ENCODE measurements around the gene ABCA13. TPM values are rescaled to one million over a fixed set of nuclear protein-coding genes. Genes with fewer than 3 reads are reported as not detected.

The ABCA13 gene
- total and polyA plus RNA-seq, 2 donors (not counting 3 experiments of a cell fraction or from before 2014, with no cell fraction given), result 0.01 to 0.11 TPM

GRCh38 chr7:48286836-48287235 lies 115.6 kb downstream of the ABCA13 start:
- H2AFZ ChIP-seq (ENCODE audit: low read depth, low read length), result no peak overlapping the region
- H4K20me1 ChIP-seq (replicated peaks; ENCODE audit: control insufficient read depth, extremely low read depth, insufficient read depth, low read length), result no peaks in the 10 kb centered on the region
- H3K79me2 ChIP-seq (ENCODE audit: control insufficient read depth, insufficient read depth, low read length), result no peaks in the 10 kb centered on the region
- H3K4me2 ChIP-seq (ENCODE audit: insufficient read depth, low read length), result no peak overlapping the region
- H3K9me1 ChIP-seq (replicated peaks; ENCODE audit: control insufficient read depth, extremely low read depth, insufficient read depth, low read length), result no peaks in the 10 kb centered on the region
- no peak overlapping the region for H3K4me3 ChIP-seq (replicated peaks in 1 of 3; ENCODE audit: insufficient read depth in 1 of 3, low read depth in 1 of 3, low read length in 3 of 3)
- TF ChIP-seq POLR2A (IDR thresholded peaks at IDR 0.05; ENCODE audit: low read depth, low read length) (no peak), JUN (IDR thresholded peaks at IDR 0.05; ENCODE audit: borderline replicate concordance, insufficient read depth, insufficient read length, low read depth) (no peak), MYC (IDR thresholded peaks at IDR 0.05; ENCODE audit: low read depth, low read length) (no peak), GATA2 (IDR thresholded peaks at IDR 0.05; ENCODE audit: insufficient read depth, insufficient read length, low read depth, low read length) (no peak), POLR2AphosphoS5 (IDR thresholded peaks at IDR 0.05; ENCODE audit: insufficient read depth, low read depth, low read length) (no peak)
- TF ChIP-seq, protein P1, sequence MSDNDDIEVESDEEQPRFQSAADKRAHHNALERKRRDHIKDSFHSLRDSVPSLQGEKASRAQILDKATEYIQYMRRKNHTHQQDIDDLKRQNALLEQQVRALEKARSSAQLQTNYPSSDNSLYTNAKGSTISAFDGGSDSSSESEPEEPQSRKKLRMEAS (IDR thresholded peaks at IDR 0.05; ENCODE audit: insufficient read depth, insufficient read length), result no peak
- dilution Hi-C loops (cut with MboI; ENCODE audit: extremely low pct_ligation_motif_present, low sequenced_read_pairs) (no loop called here), intact Hi-C loops (cut with micrococcal nuclease) (no loop called here)
- BruUV-seq (replicated peaks), result no TSS peak
- no peak overlapping the region for H3K9ac ChIP-seq (replicated peaks; ENCODE audit: extremely low read depth, insufficient read depth, low read length)
- DNase-seq (ENCODE audit: low read depth, low spot score) (no peak), FAIRE-seq (no peak)
- H3K9me3 ChIP-seq (replicated peaks; ENCODE audit: control insufficient read depth, insufficient read depth, low read length), result no peaks in the 10 kb centered on the region
- ChIA-PET POLR2A (no interaction called here), CTCF (no interaction called here)
- no peak overlapping the region for H3K27ac ChIP-seq (ENCODE audit: insufficient read depth, low read depth, low read length)
- no peaks in the 10 kb centered on the region for H3K4me1 ChIP-seq (ENCODE audit: control insufficient read depth, extremely low read depth, insufficient read depth, low read length)
- no peaks in the 10 kb centered on the region for H3K27me3 ChIP-seq (ENCODE audit: control insufficient read depth in 2 of 2, insufficient read depth in 2 of 2, low read length in 2 of 2)
- H3K36me3 ChIP-seq (ENCODE audit: control insufficient read depth in 2 of 2, extremely low read depth in 1 of 2, insufficient read depth in 2 of 2, low read length in 2 of 2), result no peaks in the 10 kb centered on the region

- BruUV-seq (replicated peaks), result no TSS peak
- H3K36me3 ChIP-seq (ENCODE audit: control insufficient read depth in 2 of 2, extremely low read depth in 1 of 2, insufficient read depth in 2 of 2, low read length in 2 of 2), result no peaks in the 10 kb centered on the region
- ChIA-PET POLR2A (interaction anchor here (0.7 kb wide), 1 partner anchor 148 kb away, joined by 5 read pairs; no protein-coding TSS in a partner anchor), CTCF (no interaction called here)
- TF ChIP-seq FOS (IDR thresholded peaks at IDR 0.05; ENCODE audit: borderline replicate concordance, insufficient read depth, low read length) (no peak), CTCF (IDR thresholded peaks at IDR 0.05; ENCODE audit: extremely low read depth in 1 of 2, insufficient read depth in 1 of 2, low read depth in 1 of 2, low read length in 2 of 2) (no peak), POLR2A (IDR thresholded peaks at IDR 0.05; ENCODE audit: low read depth, low read length) (no peak), JUN (IDR thresholded peaks at IDR 0.05; ENCODE audit: borderline replicate concordance, insufficient read depth, insufficient read length, low read depth) (no peak), EZH2 (IDR thresholded peaks at IDR 0.05; ENCODE audit: borderline replicate concordance, low read depth, low read length, severe bottlenecking) (no peak), GATA2 (IDR thresholded peaks at IDR 0.05; ENCODE audit: insufficient read depth, insufficient read length, low read depth, low read length) (no peak), MYC (IDR thresholded peaks at IDR 0.05; ENCODE audit: low read depth, low read length) (no peak), POLR2AphosphoS5 (IDR thresholded peaks at IDR 0.05; ENCODE audit: insufficient read depth, low read depth, low read length) (no peak)
- TF ChIP-seq, protein P1 (IDR thresholded peaks at IDR 0.05; ENCODE audit: insufficient read depth, insufficient read length), result no peak
- DNase-seq (ENCODE audit: low read depth, low spot score) (peak; percentile 4), FAIRE-seq (no peak)
- H3K9me1 ChIP-seq (replicated peaks; ENCODE audit: control insufficient read depth, extremely low read depth, insufficient read depth, low read length), result no peaks in the 10 kb centered on the region
- H3K9ac ChIP-seq (replicated peaks; ENCODE audit: extremely low read depth, insufficient read depth, low read length), result no peak overlapping the region
- no peaks in the 10 kb centered on the region for H3K4me1 ChIP-seq (ENCODE audit: control insufficient read depth, extremely low read depth, insufficient read depth, low read length)
- H3K9me3 ChIP-seq (replicated peaks; ENCODE audit: control insufficient read depth, insufficient read depth, low read length), result no peaks in the 10 kb centered on the region
- H4K20me1 ChIP-seq (replicated peaks; ENCODE audit: control insufficient read depth, extremely low read depth, insufficient read depth, low read length), result no peaks in the 10 kb centered on the region
- H3K27me3 ChIP-seq (ENCODE audit: control insufficient read depth in 2 of 2, insufficient read depth in 2 of 2, low read length in 2 of 2), result no peaks in the 10 kb centered on the region
- no peak overlapping the region for H3K4me3 ChIP-seq (replicated peaks in 1 of 3; ENCODE audit: insufficient read depth in 1 of 3, low read depth in 1 of 3, low read length in 3 of 3)
- no peak overlapping the region for H3K4me2 ChIP-seq (ENCODE audit: insufficient read depth, low read length)
- no peaks in the 10 kb centered on the region for H3K79me2 ChIP-seq (ENCODE audit: control insufficient read depth, insufficient read depth, low read length)
- intact Hi-C loops (cut with micrococcal nuclease), result no loop called here
- no peak overlapping the region for H3K27ac ChIP-seq (ENCODE audit: insufficient read depth, low read depth, low read length)
- dilution Hi-C loops (cut with MboI; ENCODE audit: extremely low pct_ligation_motif_present, low sequenced_read_pairs), result no loop called here
- H2AFZ ChIP-seq (ENCODE audit: low read depth, low read length), result no peak overlapping the region
Measured at GRCh38 chr7:48289656-48290055, 118.4 kb downstream of the ABCA13 start.
